Activated gamma-delta T cell treated with Interleukin-2 at 50 U/mL for 16 hours (primary cell): Measurements from ENCODE around the gene NLRP1.

Experiments
- DNase-seq: peaks from one replicate; pipeline ENCODE4 v3.0.0-alpha.2; 2020

Gene NLRP1

DNA sequence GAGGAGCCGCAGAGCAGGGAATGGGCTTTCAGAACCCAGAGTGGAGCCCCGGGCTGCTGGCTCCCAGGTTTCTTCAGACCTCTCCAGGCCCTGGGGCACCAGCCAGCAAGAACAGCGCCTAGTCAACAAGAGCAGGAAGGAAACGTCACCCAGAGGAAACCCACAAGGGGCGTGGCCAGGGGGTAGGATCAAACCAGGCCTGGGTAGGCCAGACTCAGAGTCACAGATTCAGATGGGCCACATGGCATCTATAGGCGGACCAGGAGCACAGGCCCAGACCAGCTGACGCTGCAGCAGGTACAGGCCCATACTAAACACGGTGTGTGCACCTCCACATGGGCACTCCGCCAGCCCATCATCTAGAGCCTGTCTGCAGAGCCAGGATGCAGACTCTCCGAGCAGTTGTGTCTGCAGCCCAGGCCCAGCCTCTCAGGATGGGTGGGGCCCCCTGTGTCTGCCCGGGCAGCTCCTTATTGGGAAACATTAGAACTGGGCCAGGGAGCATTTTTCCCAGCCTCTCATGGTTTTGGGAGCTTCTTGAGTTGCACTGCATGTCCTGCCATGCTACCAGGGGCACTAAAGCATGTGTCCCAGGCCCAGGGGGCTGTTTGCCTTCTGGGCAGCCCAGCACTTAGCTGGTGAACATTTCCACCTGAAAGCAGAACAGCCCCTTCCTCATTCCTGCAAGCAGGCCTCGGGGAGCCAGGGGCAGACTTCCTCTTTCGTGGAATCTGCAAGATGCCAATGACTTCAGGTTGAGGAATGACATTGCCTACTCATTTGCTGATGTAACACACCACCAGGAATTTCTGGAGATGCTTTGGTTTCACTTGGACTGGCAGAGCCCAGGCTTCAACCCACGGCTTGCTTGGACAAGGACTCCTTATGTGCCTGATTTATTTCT lies at the start of gene NLRP1:
TSS of gene NLRP1 (minus strand) at position 127 of the 904 bp plus-strand sequence. CDS start 552 bp downstream, outside the sequence.
- peak; percentile 95 for DNase-seq

DNA sequence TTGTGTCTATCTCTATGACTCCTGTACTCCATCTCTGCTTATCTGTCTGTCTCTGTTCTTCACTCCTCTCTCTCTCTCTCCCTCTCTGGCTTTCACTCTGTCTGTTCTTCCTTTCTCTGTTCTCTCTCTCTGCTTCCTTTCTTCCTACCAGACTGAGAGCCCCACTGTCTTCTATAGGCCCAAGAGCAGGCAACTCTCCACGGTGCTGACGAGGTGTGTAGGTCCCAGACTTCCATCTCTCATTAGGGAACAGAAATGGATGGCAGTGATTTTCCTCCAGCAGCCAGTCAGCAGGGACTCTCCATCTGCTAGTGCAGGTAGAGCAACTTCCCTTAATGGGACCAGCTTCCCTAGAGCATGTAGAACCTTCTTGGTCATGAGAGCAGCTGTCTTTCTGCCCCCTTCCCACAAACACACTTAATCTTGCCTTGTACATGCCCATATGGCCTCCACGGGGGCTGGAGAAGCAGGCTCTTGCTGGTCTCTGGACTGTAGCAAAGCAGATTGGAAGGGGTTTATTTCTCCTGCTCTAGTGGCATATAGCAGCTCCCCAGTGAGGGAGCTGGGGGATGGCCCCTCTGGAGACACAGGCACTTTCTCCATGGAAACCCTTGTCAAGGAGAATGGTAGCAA lies 47.8 kb upstream of the NLRP1 start:
- no peak for DNase-seq

DNA sequence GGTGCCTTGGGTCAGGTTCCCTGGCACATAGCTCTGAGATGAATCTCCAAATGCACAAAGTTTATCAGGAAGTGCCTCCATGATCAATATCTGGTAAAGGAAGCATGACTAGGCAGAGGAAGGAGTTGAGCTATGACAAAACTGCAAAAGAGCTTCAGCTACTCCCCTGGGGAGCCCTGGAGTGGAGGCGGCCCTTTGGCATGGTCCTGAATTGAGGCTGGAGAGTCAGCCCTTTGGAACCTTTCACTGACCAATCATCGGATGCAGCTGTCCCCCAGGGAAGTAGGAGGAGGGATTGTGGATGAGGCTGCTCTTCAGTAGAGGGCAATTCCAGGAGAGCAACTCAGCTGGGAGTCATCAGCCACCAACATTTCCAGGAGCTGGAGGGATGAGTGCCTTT lies 46.1 kb upstream of the NLRP1 start:
- DNase-seq: no peak

DNA sequence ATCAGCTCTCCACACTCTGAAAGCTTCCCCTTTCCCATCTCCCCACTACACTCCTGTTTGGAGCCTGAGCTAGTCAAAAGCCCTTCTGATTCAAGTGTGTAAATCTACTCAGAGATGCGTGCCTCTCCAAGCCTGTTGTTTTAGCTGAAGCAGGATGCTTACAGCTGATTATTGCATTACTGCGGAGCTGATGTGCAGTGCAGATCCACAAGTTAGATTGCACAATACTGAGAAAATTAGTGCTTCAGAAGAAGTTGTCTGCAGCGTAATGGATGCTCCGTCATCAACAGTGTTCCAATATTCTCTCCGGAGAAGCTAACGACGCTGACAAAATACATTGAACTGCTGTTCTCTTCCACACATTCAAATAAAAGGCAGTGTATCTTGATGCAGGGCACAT lies 44.8 kb upstream of the NLRP1 start:
- no peak for DNase-seq

GRCh38 chr17:5628262-5628661 lies 44.0 kb upstream of the NLRP1 start:
- no peak for DNase-seq

DNA sequence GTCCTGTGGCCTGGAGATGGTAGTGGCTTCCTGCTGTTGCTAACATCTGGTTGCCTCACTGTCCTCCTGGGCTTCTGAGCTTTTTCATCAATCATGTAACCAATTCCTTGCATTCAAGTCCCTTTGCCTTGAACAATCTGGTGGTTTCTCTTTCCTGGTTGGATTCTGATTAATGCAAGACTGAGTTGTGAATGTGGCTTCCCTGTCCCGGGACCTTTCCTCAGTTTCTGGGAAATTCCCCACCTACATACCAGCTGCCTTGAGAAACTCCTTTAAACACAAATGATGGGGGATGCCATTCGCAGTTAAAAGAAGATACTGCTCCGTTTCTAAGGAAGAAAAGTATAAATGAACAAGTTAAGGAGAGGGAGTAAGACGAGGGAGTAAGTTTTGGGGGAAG lies 39.9 kb upstream of the NLRP1 start:
- no peak for DNase-seq

DNA sequence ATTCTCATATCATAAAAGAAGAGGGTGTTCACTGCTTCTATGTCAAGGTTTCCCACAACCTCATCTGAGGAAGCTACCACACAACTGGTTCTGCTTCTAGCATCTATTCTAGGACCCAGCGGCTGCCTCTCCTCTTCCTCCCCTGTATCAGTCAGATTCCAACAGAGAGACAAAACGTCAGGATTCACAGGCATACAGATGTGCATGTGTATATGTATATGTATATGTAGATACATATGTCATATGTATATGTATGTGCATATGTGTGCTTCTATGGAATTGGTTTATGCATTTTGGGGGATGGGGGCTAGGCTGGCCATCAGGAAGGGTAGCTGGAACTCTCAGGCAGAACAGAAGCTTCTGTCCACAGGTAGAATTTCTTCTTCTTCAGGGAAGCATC lies 37.4 kb upstream of the NLRP1 start:
- DNase-seq: no peak

- DNase-seq: no peak
These were observed 36.7 kb upstream of the NLRP1 start for GRCh38 chr17:5621026-5621425.

DNA sequence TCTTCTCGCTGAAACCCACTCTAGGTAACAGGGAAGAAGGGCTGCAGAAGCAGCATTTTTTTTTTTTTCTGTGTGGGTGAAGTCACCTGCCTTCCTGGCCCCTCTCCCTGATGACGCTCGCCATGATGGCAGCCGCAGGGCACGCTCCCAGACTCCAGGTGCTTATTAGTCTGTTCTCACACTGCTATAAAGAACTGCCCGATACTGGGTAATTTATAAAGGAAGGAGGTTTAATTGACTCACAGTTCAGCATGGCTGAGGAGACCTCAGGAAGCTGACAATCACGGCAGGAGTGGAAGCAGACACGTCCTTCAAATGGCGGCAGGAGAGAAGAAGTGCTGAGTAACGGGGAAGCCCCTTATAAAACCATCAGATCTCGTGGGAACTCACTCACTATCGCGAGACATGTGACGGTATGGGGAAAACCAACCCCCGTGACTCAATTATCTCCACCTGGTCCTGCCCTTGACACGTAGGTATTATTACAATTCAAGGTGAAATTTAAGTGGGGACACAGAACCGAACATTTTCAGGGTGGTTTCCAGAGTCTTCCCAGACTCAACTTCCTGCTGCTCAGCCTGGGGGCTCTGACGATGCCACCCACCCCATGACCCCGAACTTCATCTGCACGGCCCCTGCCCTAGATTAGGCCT lies 34.9 kb upstream of the NLRP1 start:
- no peak for DNase-seq

DNA sequence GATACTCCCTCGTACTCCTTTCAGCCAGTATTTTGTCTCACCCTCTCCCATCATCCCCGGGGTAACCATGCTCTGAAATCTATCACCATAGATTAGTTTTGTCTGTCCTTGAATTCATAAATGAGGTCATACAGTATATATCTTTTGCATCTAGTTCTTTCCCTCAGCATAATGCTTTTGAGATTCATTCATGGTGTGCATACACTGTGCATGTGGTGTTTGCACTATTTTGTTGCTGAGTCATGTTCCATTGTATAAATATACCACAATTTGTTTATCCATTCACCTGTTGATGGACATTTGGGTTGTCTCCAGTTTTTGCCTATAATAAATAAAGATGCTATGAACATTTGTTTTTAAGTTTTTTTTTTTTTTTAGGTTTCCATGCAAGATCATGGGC lies 34.2 kb upstream of the NLRP1 start:
- DNase-seq: no peak

- no peak for DNase-seq
These were observed 31.2 kb upstream of the NLRP1 start for GRCh38 chr17:5615476-5615875.

DNA sequence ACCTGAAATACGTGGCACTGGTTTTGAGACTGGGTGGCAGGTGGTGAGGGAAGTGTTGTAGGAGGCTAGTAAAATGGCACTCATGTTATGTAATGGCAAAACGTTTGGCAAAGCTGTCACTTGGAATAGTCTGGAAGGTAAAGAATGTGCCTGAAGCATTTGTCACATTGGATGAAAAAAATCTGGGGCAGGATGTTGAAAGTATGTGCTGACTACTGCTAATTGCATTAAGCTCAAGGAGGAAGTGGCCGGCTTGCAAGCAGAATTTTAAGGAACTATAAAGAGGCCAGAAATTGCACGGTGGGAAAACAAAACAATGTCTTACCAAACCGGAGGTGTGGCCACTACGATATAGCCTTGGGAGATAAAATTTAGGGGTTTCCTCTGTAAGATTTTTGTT lies 26.6 kb upstream of the NLRP1 start:
- no peak for DNase-seq

DNA sequence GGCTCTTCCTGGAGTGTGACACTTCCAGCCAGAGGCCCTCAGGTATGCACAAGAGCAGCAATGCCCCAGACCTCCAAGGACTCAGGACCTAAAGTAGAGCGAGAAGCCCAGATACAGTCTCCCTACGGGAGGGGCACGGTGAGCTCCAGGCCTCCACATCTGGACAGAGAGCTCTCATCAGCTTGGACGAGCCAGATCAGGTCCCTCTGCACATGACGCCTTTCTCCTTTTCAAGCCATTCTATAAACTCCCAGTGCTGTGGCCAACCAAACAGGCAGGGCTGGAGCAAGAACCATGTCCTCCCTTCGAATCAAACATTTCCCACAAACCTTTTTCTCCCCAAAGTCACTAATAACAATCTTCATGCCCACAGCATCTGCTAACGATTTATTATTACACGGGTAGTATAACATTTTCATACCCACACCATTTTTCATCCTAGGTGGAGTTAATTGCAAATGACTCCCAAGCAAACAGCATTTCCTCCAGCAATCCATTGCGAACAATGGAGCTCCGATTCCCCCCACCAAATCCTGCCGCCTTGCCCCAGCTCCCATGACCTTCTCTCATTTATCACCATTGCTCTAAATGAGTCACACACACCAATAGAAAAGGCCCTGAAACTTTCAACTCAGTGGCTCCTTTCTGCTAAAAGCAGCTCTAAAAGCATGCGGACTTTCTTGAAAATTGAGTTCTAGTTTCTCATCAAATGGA lies 24.2 kb upstream of the NLRP1 start:
- DNase-seq: no peak

DNA sequence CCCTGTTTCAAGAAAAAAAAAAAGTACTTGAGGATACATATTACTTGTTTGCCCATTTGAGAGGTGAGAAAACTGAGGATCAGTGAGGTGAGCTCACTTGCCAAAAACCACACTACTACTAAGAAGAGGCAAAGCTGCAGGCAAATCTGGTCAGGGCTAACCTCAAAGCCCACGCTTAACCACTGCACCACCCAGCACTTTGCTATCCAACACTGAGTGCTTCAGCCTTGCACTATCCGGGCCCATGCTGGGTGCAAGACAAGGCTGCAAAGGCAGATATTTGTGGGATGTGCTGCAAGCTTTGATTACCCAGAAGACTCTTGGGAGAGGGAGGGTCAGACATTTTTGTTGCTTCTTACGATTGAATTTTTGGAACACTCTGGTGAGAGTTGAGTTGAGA lies 23.6 kb upstream of the NLRP1 start:
- no peak for DNase-seq

DNA sequence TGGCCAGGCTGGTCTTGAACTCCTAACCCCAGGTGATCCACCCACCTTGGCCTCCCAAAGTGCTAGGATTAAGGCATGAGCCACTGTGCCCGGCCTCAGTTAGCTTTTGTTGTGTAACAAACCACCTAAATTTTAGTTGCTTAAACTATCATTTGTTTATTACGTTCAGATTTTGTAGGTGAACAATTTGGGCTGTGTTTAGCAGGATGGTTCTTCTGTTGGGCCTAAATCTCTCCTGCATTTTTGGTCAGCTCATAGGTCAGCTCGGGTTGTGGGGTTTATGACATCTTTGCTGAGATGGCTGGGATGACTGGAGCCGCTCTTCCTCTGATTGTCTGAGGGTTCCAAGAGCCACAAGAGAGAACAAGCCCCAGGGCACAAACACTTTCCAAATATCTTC lies 21.1 kb upstream of the NLRP1 start:
- no peak for DNase-seq

DNA sequence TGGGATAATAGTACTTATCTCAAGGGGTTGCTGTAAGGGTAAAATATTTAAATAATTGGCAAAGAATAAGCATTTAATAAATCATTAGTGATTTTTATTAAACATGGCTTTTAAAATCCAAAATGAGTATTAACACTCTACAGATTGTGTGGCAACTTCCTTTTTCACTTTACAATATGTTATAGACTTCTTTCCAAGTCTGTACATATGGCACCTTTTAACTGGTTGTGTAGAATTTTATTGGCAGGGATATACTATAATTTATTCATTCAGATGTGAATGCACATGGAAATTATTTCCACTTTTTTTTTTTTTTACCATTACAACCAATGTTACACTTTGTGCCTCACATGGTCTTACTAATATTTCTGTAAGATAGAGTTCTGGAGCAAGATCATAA lies 15.7 kb upstream of the NLRP1 start:
- DNase-seq: no peak

DNA sequence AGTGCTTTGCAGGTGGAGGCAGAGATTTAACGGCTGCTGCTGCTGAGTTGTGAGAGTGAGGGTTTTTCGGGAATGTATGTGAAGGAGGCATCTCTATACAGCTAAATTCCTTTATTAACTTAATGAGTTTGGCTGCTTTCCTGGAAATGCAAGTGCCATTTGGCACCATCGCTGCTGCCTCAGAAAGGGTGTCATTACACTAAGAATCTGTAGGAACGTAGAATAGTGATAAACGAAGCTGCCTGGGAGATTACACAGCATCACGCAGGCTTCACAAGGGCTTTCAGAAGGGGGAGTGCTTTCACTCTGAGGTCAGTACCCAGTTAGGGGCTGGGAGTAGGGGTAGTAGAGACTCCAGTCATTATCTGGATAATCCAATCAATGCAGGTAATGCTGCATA lies 14.1 kb upstream of the NLRP1 start:
- no peak for DNase-seq

DNA sequence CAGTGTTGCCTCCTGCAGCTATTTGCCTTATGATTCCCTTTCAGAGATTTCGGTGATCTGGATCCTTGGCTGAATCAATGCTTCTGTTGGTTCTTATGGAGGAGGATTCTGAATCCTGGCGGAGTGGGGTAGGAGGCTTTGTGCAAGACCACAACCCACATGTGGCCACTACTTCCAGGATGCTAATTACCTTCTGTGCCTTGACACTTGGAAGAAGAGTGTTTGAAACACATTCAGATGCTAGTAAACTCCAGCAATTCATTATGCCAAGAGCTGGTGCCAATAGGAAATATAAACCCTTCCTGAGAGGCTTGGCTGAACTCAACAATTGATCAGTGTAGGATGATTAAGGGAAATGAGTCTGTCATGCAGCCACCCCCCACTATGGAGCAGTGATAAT lies 12.1 kb upstream of the NLRP1 start:
- DNase-seq: no peak

DNA sequence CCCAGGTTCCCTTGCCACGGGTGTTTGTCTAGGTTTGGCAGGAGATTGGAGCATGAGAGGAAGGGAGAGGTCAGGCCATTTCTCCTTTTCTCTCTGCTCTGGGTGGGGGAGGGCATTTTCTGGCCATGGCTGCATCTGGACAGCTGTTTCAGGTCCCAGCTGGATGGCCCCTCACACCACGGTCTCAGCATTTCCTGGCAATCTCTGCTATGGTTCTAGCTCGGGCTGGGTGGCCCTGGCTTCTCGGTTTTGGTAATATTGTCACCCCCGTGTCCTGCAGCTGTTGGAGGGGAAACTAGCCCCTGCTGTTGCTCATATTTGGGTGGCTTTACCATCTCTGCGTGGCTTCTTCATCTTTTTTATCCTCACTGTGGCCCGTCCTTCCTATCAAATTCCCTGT lies 11.5 kb upstream of the NLRP1 start:
- DNase-seq: no peak

GRCh38 chr17:5592382-5592781 lies 8.1 kb upstream of the NLRP1 start:
- DNase-seq: no peak

- DNase-seq: no peak
These were observed 7.7 kb upstream of the NLRP1 start for GRCh38 chr17:5591966-5592365.

- no peak for DNase-seq
These were observed 4.3 kb upstream of the NLRP1 start for GRCh38 chr17:5588584-5588983.

GRCh38 chr17:5587438-5588032 lies 3.2 kb upstream of the NLRP1 start:
- DNase-seq: peak; percentile 55
